HG03135 (cell line): ENCODE results near the gene ADSS2.

Experiments used
- ATAC-seq: cut with Tn5 transposase; IDR thresholded peaks from one replicate; pipeline ENCODE4 v1.9.1; 2021; ENCODE audit warnings: mild to moderate bottlenecking, moderate library complexity; ENCODE audit not compliant: unreplicated experiment

Gene ADSS2

DNA sequence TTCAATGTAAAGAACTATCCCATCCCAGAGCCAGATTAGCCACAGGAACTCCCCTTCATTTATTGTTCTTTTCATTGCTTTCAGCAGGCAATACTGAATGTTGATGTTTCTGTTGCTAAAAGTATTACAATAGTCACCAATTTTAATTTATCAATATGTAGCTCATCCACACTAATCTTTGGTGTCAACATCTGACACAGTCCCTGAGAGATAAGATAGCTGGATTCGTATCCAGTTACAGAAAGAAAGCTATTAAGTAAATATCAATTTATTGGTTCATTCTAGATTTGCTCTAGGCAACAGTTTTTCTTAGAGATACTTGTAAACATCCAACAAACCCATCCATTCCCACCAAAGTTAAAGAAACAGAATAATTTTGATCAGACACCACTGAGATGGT is 4.7 kb downstream of the ADSS2 start:
- no peak for ATAC-seq

DNA sequence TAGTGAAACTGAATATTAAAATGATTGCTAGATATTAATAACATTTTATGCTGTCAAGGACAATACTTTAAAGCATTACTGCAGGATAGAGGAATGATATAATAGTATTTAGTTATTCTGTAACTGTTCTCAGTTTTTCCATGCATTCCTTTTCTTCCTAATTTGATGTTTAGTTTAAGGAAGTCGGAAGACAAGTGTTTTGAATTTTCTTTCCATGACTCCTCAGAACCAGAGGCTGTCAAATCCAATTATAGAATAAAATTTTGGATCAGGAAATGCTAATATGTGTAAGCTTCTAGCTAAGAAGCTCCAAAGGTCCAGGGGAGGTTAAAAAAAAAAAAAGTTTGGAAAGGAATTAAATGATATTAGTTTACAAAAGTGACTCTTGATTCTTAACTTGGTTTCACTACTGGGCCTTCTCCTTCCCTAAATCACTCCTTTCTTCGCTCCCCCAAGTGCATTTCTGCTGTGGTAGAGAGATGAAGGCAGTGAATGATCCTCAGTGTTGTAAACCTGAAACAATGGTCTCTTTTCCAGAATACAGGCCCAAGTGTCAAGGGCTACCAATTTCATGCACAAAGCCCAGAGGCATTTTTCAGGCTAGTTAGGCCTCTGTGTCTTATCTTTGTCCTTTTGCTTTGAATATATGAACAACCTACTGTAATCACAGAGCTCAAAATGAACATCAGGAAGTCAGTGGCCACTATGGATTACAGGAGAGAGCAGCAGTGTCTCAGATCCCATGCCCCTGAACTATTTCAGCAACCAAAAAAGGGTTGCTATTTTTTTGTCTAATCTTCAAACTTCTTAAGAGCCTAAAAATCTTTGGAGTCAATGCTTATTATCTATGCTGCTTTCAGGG is 6.2 kb downstream of the ADSS2 start:
- ATAC-seq = no peak

DNA sequence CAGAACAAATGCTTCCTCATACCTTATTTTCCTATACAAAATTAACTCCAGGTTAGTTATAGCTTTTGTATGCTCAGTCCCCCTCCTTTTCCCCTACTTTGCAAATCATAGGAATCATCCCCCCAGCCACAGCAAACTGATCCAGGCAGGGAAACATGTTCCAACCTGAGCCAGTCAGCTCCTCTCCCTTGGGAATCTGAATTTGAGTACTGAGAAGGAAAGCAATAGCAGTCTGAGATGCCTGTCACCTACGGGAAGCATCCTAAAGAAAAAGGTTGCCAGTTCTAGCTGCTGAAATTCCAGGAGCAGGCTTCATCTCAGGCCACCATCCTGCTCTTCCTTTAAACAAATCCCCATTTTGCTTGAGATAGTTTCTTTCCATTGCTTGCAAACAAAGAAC is 6.9 kb downstream of the ADSS2 start:
- no peak for ATAC-seq

DNA sequence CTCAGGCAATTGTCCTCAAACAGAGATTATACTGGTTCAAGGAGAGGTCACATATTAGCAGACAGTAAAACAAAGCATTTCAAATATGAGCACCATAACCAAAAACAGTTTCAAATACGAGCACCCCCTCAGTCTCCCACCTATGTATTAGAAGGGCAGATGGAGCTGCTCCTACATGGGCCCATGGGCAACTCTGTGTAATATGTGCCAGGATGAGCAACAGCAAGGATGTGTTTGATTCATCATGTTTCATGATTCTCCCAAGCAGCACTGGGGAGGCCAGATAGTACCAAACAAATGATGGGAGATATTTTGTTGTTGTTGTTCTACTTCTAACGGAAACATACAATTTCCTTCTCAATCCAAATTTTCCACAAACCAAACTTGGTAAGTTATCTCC is 8.9 kb downstream of the ADSS2 start:
- no peak for ATAC-seq

DNA sequence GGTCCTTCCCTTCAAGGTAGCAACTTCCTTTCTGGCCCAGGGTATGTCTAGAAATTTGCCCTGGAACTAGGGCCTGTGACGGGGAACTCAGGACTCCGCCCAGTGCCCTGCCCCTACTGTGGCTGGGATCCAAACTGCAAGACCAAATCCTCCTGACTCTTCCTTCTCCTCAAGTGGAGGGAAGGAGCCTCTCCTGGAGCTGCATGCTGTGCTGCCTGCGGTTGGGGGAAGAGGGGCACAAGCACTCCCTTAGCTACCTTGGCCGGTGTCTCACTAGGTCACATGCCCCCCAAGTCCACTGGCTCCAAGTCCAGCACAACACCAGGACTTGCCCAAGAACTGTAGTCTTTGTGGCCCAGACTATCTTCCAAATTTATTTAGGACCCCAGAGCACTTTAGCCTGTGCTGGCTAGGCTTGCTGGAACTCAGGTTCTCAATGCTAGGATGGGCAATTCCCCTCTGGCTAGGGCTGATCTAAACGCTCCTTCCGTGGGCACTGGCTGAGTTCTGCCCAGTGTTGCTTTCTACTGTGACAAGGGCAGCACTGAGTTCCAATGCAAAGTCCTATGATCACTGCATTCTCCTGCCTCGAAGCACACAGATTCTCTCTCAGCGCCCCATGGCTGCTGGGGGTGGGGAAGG is 12.2 kb downstream of the ADSS2 start:
- ATAC-seq = no peak

DNA sequence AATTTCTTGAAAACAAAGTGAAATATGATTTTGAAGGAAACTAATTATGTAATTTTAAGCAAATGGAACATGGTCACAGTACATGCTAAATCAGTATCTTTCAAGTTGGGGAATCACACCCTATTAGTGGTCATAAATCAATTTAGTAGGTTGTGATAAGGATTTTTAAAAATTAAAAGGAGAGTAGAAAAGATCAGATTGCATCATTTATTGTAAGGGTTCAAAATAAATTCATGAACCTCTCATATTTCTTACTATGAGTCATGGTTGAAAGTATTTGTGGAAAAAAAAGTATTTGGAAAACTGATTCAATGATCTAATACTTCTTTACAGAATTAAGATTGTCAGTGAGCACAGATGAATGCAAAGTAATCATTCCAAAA is 14.6 kb downstream of the ADSS2 start:
- ATAC-seq = no peak

DNA sequence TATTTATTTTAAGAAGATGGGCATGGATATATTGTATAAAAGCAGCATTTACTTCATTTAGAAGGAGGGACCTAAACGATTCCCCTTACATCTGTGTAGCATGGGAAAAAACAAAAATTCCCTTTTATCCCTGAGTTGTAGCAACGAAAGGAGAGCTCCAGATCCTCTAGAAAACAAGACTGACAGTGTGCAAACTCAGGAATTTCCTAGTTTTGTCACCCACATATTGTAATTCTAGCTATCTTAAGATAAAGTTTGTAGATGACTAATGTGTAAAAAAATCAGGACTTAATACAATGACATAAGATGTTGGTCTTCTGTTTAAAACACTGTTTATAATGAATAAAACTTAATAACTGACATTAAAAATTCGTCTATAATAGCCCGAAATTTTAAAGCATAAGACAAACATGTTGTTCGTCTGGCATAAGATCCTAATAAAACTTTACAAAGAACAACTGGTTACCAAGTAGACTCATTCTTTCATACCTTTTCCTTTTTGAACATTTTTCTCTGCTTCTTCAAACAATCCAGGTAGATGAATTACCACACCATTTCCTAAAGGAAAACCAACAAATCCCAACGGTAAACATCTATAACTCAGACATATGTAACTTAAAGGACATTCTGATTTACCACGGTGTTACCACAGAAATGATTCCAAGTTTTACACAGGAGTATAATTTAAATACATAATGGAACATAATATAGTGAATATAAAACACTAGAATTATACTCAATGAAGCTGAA is 15.2 kb downstream of the ADSS2 start:
- ATAC-seq = no peak

DNA sequence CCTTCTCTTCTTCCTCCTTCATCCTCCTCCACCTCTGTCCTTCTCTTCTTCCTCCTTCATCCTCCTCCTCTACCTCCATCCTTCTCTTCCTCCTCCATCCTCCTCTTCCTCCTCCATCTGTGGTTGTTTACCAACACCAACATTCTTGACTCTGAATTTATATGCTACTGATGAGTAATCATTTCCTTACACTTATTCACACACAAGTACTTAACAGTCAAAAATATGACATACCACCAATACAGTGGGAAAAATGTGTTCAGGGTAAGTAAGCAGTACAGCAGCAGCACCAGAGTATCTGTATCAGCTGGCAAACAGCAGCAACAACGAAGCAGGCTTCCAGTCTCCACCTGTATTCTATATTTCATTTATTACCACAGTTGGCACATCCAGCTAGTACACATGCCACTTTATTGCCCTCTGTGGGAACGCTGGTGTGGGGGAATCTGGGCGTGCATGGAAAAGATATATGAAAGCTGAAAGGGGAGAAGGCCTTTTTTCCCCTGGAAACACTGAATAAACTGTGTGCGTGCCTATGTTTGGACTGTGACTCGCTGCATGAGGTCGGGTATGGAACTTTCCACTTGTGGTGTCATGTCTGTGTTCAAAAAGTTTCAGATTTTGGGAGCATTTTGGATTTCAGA is 16.0 kb downstream of the ADSS2 start:
- no peak for ATAC-seq

DNA sequence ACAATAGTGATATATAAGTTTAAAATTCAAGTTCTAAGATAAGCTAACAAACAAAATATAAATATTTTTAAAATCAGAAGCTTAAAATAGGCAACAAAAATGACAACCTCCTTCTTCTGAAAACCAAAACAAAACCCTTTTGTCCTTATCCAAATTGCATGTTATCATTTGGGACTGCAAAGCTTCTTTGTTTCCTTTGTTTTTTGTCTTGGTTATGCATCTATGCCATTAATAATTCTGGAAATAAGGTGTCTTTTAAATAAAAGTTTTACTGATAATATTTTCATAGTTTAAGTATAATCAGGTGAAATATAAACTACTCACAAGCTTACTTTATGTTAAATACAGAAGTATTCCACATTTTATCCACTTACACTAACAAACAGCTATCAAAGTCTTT is 20.5 kb downstream of the ADSS2 start:
- no peak for ATAC-seq

DNA sequence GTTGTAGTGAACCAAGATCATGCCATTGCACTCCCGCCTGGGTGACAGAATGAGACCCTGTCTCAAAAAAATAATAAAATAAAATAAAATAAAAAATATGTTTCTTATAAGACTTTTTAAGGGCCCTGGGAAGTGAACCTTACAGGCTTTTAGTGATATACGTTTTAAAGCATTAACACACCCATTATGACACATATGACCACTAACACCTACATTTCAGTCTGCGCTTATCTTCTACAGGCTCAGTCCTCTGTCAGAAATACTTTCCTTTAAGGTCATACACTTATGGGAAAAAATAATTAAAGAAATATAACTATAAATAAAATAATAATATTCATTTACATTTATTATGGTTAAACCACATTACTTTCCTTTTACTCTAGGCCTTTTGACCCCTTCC is 21.9 kb downstream of the ADSS2 start:
- no peak for ATAC-seq

DNA sequence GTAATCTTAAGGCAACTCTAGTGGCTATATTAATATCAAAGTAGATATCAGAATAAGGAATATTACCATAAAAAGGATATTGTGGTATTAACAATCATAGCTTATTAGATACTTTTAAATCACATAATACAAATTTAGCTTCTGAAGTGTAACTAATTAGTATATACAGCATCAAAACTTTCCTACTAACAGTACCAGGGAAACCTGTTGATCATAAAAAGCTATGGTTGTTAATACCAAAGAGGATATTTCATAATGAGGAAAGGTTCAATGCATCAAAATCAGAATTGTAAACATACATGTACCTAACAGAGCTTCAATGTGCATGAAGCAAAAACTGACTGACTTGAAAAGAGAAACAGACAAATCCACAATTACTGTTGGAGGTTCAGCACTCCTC is 24.1 kb downstream of the ADSS2 start:
- no peak for ATAC-seq

DNA sequence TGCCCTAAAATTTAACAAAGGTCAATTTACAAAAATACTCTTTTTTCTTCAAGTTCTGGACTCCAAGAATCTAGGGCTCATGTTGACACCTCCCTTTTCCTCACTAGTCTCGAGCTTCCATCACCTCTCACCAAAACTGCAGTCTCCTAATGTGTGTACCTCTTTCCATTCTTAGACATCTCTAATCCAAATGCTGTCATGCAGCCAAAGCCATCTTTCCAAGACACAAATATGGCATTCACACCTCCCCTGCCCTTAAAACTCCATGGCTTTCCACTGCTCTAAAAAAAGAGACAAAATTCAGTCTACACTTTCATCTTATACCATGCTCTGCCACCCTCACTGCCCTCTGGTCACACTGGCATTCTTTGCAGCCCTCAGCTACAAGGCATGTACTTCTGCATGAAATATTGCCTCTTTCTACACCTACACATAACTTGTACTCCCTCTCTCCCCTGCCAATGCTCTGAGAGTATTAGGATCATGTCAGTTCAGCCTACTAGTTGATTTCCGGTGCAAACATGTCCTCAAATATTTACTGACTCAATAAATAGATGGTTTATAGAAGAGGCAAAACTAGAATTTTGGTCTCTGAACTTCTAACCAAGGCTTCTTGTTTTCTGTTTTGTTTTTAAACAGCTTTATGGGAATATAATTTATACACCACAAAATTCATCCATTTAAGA is 26.9 kb downstream of the ADSS2 start:
- ATAC-seq = no peak

DNA sequence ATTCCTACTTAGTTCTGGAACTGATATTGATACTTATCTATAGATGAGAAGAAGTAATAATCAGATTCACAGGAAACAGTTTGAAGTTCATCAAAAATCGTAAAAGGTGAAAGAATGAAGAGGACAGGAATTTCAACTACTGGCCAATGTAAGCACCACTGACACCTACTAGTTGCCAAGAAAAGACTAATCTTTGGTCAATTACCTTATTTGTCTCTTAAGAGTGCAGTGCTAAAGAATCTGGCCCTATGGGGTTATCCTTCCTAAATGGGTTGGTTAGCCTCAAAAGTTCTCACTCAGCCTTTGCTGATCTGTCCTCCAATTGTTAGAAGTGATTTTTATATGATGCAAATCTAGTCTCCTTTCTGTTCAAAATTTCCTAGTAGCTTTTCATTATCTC is 29.5 kb downstream of the ADSS2 start:
- no peak for ATAC-seq

DNA sequence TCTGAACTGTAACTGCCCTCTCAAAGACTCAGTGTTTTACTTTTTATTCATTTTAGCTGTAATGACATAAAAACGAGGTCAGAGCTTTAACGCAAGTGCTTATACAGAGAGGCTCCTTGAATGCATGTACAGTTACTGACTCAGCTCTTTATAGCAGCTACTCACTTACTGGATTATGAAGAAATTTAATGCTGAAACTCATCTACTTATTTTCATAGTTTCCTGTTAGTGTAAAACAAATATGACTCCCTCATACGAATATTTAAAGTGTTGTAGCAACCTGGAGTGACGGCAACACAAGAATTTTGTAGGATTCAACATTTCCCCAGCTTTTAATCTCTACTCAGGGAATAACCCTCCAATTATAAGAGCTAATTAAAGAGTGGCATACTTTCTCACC is 32.7 kb downstream of the ADSS2 start:
- ATAC-seq = no peak

DNA sequence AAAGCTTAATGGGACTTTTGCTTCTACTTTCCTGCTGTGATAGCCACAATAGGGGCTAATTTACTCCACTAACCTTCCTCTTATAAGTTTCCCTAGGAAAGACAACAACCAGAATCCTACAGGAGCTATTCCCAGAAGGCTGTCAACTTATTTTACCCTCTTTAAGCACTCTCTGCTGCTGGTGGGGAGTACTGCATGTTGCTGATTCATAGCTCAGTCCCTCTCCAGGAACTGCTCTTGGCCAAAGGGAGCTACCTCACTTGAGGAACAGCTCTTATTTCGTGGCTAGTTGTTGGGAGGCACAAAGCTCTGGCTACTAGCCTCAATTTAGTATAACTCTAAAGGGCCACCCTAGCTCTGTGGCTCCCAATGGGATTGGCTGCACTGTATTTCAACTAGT is 37.2 kb downstream of the ADSS2 start:
- no peak for ATAC-seq

DNA sequence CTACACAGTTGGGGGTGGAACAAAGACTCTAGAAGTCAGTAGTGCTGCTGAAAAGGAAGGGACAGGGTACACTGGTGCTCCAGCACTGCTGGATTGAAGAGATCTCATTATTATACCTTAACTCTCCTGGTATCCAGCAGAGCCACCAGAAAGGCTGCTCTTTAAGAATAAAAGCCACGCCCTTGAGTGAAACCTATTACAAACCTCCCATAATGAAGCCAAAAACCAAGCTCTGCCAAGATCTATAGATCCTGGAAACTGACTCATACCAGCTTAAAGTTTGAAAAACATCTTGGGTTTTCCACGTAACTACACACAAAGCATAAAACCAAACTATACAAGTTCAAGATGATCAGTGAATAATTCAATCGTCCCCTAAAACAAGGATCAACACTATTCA is 38.0 kb downstream of the ADSS2 start:
- ATAC-seq = no peak

DNA sequence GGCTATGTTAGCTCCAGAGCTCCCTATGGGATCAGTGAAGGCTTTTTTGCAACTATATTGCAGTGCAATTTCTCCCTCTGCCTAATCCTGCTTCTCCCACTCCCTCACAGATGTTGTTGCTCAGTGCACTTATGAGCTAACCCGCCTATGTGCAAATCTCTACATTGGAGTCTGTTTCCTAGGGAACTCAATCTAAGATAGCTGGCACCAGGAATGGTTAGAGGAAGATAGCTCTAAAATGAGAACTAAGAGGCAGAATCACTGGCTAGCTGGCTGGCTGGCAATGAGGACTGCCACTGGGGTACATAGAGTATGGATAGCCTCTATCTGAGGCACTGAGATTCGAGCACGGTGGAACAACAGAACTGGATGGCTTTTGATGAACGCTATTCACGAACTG is 39.5 kb downstream of the ADSS2 start:
- ATAC-seq = no peak

DNA sequence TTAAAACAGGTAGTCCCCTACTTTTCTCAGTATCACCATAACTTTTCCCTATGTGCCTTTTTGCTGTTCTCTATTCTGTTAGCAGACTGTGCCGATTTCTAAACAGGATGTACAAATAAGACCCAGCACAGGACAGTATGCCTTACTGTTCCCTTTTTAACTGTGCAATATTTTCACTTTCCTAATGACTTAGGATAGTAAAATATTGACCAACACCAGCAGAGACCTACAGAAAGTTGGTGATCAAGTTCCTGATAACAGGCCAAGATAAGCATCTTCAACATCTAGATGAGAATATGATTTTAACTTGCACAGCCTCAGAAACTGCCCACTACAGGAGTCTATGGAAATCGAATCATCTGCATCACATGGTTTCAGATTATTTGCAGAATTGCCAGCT is 42.0 kb downstream of the ADSS2 start:
- ATAC-seq = peak; percentile 78

DNA sequence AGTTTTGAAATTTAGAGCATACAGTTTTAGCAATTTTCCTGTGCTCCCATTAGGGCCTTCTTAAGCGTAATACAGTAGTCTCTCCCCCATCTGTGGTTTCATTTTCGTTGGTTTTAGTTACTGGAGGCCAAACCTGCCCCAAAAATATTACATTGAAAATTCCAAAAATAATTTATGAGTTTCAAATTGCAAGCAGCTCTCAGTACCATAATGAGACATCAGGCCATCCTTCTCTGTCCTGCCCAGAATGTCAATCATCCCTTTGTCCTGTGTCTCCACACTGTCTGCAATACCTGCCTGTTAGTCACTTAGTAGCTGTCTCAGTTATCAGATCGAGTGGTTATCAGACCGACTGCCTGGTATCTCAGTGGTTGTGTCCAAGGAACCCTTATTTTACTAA is 45.4 kb downstream of the ADSS2 start:
- ATAC-seq = peak; percentile 67

DNA sequence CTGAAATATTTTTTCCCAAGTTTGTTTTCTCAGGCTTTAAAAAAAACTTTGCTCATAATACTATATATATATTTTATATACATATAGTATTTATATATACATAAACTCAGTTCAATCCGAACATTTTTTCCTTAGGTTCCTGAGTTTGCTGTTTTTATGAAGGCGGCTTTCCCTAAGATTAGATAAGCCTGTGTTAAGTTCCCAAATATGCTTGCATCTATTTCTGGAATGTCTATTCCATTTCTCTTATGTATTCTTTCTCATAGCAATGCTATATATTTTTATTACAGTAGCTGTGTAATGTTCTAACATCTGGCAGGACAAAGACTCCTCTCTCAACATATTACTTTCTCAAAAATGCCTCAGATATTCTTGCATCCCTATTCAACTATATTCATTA is 45.9 kb downstream of the ADSS2 start:
- ATAC-seq = no peak

DNA sequence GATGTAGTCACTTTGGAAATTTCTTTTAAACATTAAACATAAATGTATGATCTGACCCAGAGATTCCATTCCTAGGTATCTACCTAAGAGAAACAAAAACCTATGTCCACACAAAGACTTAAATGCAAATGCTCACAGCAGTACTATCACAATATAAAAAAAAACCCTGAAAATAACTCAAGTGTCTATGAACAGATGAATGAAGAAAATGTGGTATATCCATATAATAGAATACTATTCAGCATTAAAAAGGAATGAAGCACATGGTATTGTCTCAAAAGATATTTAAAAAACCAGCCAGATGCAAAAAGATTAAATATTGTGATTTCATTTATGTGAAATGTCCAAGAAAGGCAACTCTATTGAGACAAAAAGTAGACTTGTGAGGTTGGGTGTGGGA is 48.3 kb downstream of the ADSS2 start:
- no peak for ATAC-seq
